AG09319 (cell line): Measurements from ENCODE around the gene ELP6.
A peak's percentile ranks its signal among the peaks of the same experiment; 100 is the strongest.

Experiments used
- DNase-seq: peaks from one replicate; pipeline ENCODE4 v3.0.0-alpha.2; 2010; ENCODE audit warnings: low read depth; ENCODE audit errors: extremely low read depth
- TF ChIP-seq, protein P1 (sequence below): IDR thresholded peaks from 2 replicates; pipeline ENCODE4 v1.5.1; 2011; ENCODE audit warnings: low read depth, mild to moderate bottlenecking, inconsistent platforms, low read length, moderate library complexity

Gene ELP6, protein sequence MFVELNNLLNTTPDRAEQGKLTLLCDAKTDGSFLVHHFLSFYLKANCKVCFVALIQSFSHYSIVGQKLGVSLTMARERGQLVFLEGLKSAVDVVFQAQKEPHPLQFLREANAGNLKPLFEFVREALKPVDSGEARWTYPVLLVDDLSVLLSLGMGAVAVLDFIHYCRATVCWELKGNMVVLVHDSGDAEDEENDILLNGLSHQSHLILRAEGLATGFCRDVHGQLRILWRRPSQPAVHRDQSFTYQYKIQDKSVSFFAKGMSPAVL

DNA sequence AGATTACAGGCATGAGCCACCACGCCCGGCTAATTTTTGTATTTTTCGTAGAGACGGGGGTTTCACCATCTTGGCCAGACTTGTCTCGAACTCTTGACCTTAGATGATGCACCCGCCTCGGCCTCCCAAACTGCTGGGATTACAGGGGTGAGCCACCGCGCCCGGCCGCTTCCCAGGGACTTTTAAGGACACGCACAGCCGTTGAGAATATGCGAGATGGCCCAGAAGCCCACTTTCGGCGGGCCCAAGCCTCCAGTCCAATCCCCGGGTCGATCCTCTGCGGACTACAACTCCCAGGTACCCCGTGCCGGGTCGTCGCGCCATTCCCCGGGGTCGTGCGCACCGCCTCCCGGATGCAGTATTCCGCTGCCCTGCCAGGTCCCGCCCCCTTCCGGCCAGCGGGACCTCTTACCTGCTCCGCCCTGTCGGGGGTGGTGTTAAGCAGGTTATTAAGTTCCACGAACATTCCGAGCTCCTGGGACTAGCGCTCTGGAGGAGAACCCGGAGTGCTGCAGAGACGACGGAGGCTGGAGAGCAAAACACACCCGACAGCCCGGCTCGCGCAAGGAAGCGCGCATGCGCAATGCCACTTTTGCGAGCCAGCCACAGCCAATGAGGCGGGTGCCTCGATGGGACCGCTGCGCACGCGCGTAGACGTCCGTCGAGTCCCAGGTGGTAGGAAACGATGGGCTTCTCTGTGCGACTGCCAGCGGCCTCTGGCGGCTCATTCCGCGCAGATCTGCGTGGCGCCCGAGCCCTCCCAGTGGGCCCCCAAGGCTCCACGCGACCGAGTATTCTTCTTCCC lies at the start of gene ELP6:
Gene ELP6 (minus strand): TSS at position 588 of the 805 bp plus-strand sequence. CDS start 122 bp downstream, at position 466.
- TF ChIP-seq, protein P1, sequence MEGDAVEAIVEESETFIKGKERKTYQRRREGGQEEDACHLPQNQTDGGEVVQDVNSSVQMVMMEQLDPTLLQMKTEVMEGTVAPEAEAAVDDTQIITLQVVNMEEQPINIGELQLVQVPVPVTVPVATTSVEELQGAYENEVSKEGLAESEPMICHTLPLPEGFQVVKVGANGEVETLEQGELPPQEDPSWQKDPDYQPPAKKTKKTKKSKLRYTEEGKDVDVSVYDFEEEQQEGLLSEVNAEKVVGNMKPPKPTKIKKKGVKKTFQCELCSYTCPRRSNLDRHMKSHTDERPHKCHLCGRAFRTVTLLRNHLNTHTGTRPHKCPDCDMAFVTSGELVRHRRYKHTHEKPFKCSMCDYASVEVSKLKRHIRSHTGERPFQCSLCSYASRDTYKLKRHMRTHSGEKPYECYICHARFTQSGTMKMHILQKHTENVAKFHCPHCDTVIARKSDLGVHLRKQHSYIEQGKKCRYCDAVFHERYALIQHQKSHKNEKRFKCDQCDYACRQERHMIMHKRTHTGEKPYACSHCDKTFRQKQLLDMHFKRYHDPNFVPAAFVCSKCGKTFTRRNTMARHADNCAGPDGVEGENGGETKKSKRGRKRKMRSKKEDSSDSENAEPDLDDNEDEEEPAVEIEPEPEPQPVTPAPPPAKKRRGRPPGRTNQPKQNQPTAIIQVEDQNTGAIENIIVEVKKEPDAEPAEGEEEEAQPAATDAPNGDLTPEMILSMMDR: peak; percentile 35
- DNase-seq: peak; percentile 91

DNA sequence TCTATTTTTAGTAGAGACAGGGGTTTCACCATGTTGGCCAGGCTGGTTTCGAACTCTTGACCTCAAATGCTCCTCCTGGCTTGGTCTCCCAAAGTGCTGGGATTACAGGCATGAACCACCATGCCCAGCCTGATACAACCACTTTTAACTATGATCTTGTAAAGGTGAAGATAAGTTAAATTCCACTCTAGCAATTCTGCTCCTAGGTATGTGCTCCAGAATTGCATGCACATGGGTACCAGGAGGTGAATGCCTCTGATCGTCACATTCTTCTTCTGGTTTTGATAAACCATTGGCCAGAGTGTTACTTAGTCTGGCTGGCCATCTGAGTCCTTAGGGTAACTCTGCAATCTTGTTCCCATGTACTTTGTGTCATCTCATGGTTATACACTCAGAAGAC lies 42.8 kb upstream of the ELP6 start:
- TF ChIP-seq, protein P1: no peak

DNA sequence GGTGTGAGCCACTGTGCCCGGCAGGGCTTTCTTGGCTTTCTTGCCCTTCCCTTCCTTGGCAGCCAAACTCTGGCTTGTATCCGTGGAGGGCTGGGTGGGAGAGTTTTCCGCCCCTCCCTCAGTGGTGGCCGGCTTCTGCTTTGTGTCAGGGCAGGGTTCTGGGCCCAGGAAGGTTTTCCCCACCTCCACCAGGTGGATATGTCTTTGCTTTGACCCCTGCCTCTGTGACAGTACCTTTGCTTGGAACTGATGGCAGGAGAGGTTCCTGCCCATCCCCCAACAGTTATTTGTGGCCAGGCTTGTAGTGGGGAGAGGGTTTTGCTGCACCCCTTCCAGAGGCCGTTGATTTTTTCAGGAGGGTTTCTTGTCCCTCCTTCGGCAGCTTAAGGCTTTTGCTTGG lies 40.8 kb upstream of the ELP6 start:
- TF ChIP-seq, protein P1: no peak
- no peak for DNase-seq

More for the DNA sequence above, 42.8 kb upstream of the ELP6 start:
- DNase-seq: no peak

DNA sequence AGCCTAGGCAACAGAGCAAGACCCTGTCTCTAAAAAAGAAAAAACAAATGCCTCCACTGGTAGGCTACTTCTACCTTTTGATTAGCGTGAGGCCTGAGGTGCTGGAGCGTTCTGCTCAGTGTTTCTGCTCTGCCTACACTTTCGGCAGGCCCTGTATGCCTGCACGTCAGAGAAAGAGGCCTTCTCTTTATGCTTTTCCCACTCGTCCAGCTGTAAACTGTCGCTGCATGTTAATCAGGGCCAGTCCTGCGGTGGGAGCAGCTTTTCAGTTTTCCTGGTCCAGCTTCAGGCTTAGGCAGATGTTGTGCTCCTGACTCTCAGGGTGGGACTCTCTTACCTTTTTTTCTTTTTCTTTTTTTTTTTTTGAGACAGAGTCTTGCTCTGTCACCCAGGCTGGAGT lies 39.9 kb upstream of the ELP6 start:
- DNase-seq: no peak
- TF ChIP-seq, protein P1: no peak

DNA sequence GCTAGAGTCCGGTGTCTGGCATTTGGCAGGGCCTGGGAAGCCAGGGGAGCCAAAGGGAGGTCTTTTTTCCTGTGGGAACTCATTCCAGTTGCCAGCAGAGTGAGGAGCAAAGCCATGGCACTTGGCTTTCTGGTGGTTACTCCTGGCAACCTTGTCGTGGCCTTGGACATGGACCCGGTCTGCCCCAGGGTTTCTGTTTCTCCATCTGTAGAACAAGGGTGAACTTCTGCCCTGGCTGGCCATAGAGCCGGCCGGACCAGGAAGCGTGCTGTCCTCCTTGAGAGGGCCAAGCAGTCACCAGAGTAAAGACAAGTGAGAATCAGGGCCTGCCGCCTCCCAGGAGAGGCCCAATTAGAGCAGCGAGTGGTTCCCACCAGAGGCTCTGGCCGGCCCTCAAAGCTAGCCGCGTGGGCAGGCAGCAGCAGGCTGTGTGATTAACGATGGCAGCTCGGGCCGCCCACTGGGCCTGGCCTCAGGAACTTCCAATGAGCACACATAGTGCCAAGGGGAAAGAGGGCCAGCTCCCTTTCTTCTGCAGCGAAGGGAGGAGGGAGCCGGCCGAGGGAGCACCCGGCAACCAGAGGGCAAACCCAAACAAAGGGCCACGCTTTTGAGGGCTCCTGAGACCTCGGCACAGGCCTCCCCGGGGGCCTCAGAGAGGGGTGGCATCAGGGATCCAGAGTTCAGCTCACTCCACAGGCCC lies 29.1 kb upstream of the ELP6 start:
- DNase-seq: no peak
- TF ChIP-seq, protein P1: no peak

DNA sequence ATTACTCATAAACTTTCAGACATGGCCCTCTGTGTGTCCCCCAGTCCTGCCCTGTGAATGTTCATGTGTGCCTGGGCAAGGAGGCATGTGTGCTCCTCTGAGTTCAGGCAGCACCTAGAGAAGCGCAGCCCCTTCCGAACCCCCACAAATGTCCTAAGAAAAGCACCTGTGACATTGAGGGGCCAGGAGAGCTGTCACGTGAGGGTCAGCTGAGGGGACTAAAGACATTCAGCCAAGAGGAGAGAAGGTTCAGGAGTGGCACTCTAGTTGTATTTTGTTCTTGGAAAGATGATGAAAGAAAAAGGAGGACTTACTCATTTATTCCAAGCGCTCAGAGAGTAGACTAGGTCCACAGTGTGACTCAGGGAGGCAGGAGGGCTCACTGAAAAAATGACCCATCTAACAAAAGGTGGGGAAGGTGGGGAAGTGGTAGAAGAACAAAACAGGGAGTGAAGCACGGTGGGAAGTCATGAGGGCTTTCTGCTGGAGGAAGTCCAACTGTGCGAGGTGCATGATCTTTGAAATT lies 28.1 kb upstream of the ELP6 start:
- DNase-seq: no peak
- TF ChIP-seq, protein P1: no peak
